HG03520 (cell line): ENCODE measurements around the gene REPIN1.

ENCODE experiments used
- ATAC-seq: cut with Tn5 transposase; IDR thresholded peaks from one replicate; pipeline ENCODE4 v1.9.1; 2021; ENCODE audit warnings: mild to moderate bottlenecking, moderate library complexity; ENCODE audit not compliant: unreplicated experiment

Gene REPIN1

DNA sequence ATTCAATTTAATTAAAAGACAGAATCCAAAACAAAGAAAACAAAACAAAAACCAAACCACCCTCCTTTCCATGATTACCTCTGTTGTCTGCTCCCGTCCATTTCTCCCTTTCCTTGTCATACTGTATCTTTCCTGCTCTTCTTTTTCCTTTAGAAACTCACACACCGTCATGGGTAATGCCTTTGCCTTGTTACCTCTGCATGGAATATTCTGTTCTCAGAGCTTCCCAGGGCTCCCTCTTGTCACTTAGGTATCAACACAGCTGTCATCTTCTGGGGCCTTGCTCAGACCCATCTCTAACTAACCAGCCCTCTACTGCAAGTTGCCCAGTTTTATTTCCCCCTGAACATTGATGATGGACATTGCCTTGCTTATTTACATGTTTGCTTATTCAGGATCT is 51.6 kb downstream of the REPIN1 start:
- ATAC-seq, result no peak

GRCh38 chr7:150420987-150421674 is 52.5 kb downstream of the REPIN1 start:
- ATAC-seq, result peak; percentile 98

DNA sequence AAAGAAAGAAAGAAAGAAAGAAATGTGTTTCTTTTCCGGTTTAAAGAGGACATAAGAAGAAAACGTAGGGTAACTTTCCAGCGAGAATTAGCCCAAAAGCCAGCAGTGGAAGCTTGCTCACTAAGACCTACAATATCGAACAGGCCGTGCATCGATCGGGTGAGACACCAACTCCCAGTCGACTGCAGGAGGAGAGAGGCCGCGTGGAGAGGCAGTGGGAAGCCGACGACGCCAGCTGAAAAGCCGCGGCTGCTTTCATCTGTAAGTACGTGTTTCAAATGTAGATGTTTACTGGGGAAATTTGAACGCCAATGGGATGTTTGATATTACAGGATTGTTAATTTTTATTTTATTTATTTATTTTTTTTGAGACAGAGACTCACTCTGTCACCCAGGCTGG is 53.2 kb downstream of the REPIN1 start:
- ATAC-seq, result no peak
